Sigmoid colon (tissue), 4 donors: ENCODE measurements around the gene LEFTY1.

Source experiments
- POLR2A ChIP-seq, 2 donors: fragments of 450-650 bp; IDR thresholded peaks; one replicate each; pipeline ENCODE4 v1.6.1; 2016; ENCODE audit warnings: antibody characterized with exemption in 2 of 2, mild to moderate bottlenecking in 2 of 2, moderate library complexity in 2 of 2
- POLR2AphosphoS5 ChIP-seq, 4 donors: sonication (generic); formaldehyde crosslinking; IDR thresholded peaks; one replicate each; pipeline ENCODE4 v1.6.1; 2017; ENCODE audit warnings: antibody characterized with exemption in 4 of 4
- TF ChIP-seq, protein P1 (sequence below), 4 experiments: fragments of 450-650 bp in 3 of 4; fragments of 200-600 bp in 1 of 4; IDR thresholded peaks; one replicate each; pipeline ENCODE4 v1.5.1; 2016 to 2019; ENCODE audit warnings: antibody characterized with exemption in 4 of 4, mild to moderate bottlenecking in 3 of 4, moderate library complexity in 2 of 4

DNA sequence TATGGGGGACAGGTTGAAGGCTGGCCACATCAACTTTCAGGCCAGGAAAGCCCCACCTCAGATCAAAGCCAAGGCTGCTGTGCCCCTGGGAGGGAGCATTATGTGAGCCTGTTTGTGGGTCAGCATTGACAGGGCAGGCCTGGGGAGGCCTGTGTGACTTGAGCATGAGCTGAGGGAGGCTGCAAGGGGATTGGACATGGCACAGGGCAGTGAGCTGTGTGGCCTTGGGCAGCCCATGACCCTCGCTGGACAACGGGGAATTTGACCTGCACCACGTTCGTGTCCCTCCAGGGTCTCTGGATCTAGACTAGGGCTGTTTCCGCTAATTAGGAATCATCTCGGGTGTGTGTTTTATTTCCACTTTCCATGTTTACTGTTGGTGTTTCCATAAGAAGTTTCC lies 17.5 kb upstream of the LEFTY1 start:
- TF ChIP-seq, protein P1, sequence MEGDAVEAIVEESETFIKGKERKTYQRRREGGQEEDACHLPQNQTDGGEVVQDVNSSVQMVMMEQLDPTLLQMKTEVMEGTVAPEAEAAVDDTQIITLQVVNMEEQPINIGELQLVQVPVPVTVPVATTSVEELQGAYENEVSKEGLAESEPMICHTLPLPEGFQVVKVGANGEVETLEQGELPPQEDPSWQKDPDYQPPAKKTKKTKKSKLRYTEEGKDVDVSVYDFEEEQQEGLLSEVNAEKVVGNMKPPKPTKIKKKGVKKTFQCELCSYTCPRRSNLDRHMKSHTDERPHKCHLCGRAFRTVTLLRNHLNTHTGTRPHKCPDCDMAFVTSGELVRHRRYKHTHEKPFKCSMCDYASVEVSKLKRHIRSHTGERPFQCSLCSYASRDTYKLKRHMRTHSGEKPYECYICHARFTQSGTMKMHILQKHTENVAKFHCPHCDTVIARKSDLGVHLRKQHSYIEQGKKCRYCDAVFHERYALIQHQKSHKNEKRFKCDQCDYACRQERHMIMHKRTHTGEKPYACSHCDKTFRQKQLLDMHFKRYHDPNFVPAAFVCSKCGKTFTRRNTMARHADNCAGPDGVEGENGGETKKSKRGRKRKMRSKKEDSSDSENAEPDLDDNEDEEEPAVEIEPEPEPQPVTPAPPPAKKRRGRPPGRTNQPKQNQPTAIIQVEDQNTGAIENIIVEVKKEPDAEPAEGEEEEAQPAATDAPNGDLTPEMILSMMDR (IDR thresholded peaks at IDR 0.05), result no peak
- no peak for TF ChIP-seq POLR2A (IDR thresholded peaks at IDR 0.05)
- no peak for TF ChIP-seq POLR2AphosphoS5 (IDR thresholded peaks at IDR 0.05)
